DMS 273 treated with DMSO at 0.1 percent for 48 hours (cell line): Measurements from ENCODE around the gene PLXND1.

ENCODE experiments used
- DNase-seq: peaks from one replicate; lab custom pipeline; 2025; lab: John Stamatoyannopoulos, UW

PLXND1 gene

DNA sequence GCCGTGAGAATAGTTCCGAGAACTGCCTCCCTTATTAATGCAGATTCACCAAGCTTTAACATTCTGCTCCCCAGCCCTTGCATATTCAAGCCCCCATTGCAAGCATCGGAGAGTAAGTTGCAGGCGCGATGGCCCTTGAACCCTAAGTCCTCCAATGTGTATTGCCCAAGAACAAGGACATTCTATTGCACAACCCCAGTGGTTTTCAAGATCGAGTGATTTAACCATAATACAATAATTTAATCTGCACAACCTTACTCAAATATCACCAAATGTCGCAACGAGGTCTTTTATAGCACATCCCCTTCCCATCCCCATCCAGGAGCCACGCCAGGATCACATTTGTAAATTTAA lies 21.7 kb upstream of the PLXND1 start:
- DNase-seq = no peak

DNA sequence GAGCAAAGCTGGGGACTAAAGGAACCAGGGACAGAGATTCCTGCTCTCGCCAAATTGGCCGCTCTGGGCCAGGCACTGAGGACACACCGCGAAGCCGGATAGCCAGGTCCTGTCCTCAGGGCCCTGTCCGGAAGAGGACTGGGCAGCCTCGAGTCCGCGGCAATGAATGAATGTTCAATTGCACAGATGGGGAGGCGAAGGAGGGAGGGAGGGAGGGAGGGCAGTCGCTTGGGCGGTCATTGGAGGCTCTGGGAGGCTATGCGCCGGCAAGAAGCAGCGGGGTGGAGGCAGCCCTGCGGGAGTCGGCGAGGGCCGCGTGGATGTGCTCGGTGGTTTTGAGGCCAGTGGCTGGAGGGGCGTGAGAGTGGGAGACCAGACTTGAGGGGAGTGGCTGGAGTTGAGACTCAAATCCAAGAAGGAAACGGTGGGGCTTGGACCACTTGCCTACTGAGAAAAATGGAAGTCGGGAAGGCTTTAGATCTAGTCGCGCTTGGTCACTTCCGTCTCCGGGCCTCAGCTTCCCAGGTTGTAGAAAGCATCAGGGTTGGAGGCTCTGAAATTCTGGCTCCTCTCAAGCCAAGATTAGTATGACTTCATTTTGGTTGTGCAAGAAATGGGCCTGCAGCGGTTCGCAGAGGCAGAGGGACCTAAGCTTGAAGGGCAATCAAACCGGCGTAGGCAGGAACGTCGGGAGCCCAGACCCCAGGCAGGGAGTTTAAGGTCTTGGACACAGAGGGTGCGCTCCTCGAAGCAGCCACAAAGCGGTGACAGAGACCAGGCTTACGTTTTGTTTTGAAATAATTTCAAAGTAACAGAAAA lies 21.1 kb upstream of the PLXND1 start:
- DNase-seq = peak; percentile 24

DNA sequence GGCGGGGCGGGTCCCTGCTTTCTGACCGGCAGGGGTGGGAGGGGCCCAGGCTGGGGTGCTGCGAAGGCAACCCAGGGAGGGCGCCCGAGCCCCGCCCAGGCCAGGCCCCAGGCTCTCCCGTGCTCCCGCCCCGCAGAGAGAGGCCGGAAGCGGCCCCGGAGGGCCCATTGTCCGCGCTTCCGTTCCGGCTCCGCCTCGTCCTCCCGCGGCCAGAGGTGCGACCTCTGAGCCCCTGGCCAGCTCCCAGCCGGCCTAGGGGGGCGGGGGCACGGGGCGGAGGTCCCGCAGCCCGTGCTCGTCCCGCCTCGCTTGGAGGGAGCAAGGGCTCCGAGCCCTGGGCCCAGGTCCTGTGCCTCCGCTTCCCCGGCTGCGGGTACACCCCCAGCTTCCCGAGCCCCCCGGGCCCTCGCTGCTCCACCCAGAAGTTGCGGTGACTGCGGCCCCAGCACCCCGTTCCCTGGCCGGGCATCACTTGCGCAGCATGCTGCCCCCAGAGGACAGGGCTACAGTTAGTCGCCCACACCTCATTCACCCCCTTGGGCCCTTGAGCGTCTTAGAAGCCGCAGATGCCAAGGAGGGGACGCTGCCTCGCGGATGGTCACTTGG lies 20.4 kb upstream of the PLXND1 start:
- peak; percentile 89 for DNase-seq

DNA sequence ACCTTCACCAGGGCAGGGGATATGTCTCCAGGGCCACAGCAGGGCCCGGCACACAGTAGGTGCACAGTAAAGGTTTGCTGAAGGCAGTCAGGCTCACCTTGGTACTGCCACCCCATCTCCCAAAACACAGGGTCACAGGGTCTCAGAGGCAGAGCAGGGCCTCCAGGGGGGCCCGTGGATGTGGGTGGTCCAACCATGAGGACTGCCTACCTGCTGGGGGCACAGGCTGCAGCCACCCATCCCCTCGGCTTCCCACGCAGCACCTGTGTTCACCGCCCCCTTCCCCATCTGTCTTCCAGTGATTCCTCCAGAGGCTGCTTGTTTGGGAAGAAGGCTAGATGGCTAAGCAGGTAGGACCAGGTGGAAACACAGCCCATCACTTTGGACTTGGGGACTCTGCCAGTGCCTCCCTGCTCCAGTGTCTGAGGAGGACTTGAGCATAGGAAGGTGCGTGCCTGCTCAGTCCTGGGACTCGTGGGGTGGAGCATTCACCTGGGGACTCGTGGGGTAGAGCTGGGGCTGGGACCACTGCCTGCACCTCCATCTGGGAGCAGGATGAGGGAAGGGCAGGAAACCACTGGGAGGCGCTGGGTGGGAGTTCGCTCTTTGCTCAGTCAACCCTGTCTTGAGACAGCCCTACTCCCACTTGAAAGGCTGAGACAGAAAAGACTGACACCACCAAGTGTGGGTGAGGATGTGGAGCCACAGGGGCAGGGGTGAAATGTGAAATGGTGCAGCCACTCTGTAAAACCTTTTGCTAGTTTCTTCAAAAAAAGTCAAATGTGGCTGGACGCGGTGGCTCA lies 18.8 kb upstream of the PLXND1 start:
- DNase-seq = no peak

DNA sequence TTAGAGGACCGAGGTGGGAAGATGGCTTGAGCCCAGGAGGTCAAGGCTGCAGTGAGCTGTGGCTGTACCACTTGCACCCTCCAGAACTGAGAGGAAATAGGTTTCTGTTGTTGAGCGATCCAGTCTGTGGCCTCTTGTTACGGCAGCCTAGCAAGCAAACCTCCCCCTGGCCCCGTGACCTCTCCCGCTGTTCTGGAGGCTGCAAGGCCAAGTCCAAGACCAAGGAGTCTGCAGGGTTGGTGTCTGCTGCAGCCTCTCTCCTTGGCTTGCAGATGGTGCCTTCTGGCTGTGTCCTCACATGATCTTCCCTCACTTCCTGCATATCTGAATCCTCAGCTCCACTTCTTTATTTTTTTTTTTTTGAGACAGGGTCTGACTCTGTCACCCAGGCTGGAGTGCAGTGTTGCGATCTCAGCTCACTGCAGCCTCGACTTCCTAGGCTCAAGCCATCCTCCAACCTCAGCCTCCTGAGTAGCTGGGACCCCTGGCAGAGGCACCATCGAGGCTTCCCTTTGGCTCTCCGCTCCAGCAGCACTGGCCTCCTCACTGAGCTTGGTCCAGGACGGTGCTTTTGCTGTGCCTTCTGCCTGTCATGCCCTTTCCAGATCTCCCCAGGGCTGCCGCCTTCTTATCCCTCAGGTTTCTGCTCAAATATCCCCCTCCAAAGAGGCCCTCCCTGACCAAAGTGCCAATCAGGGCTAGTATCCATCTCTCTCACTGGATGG lies 18.0 kb upstream of the PLXND1 start:
- no peak for DNase-seq

DNA sequence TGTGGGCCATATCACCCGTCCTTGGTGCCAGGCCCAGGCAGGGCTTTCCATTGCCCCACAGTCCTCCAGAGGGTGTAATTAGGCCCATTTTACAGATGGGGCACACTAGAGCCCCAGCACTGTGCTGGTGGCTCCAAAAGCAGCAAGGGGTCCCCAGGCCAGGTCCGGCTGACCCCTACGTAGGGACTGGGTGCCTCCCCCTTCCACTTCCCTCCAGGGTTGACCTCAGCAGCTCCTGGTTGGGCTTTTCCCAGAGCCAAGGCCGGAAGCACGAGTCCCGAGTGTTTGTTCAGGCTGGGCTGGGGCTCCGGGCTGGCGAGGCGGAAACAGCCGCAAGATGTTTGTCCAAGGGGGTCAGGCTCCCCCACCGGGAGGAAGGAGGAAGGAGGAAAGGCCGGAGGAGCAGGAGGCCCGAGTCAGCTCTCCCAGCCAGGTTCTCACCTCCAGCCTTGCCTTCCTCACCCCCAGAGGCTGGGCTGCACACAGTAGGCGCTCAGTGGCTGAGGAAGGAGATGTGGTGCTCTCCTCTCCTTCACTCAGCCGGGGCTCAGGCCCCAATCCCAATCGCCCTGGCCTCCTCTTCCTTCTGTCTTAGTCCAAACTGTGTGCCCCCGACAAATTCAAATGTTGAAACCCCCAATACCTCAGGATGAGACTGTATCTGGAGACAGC lies 17.1 kb upstream of the PLXND1 start:
- no peak for DNase-seq

DNA sequence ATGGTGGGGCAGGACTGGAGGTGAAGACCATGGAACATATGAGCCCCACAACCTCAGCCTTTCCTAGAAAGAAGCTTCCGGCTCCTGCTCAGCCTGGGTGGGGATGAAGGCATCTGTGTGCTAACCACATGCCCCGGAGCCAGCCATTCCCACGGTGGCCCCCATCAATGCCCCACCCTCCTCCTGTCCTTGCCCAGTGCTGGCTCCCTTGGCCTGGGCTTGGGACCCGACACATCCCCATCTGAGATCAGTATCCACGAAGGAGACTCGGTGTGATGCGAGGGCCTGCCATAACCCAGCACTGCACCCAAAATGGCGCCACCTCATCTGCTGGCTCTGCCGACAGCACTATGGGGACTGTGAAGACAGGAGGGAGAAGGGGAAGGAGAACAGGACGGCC lies 16.5 kb upstream of the PLXND1 start:
- DNase-seq = no peak

DNA sequence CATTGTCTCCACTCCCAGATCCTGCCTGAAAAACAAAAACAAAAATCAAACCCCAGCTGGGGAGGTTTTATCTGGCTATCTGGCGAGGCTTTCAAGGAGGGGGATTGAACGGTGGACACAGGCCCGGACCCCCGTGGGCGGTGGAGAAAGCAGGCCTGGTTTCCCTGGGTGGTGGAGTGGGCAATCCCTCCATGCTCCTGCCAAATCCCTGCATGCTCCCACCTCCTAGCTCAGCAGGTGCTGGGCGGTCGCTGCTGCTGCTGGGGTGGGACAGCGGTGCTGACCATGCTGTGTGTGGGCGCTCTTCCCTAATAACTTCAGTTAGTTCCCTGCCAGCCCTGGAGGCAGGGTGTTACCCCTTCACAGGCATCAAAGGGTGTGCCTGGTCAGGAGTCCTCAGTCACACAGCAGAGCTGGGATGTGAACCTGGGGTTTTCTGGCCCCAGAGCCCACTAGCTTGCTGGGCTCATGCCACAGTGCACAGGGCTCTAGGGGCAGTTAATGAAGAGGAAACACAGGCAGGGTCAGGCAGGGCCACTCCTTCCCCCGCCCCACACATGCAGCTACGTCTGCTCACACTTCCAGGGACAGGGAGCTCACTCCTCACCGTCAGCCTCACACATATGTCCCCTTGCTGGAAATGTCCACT lies 15.9 kb upstream of the PLXND1 start:
- no peak for DNase-seq

DNA sequence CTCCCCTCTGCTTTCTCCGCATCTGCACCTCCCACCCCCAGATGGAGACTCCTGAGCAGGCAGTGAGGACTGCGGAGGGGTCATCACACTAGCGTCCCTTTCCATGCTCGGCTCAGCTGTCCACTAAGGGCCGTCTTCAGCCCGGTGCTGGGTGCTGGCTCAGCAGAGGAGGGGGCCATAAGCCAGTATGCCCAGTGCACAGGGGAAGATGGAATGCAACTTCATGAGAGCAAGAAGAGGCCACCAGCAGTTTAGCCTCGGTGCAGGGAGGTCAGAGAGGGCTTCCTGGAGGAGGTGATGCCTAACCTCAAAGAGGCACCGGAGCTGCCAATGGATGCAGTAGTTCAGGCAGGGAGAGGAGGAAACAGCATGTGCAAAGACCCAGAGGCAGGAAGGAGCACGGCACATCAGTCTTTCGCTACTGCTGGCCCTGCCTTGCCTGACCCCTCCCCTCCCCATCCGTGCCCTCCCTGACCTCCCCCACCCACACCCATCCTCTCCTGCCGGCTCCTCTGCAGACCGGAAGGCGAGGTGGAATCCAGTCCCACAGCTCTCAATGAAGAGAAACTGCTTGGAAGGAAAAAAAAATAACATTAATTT lies 15.2 kb upstream of the PLXND1 start:
- DNase-seq = no peak

DNA sequence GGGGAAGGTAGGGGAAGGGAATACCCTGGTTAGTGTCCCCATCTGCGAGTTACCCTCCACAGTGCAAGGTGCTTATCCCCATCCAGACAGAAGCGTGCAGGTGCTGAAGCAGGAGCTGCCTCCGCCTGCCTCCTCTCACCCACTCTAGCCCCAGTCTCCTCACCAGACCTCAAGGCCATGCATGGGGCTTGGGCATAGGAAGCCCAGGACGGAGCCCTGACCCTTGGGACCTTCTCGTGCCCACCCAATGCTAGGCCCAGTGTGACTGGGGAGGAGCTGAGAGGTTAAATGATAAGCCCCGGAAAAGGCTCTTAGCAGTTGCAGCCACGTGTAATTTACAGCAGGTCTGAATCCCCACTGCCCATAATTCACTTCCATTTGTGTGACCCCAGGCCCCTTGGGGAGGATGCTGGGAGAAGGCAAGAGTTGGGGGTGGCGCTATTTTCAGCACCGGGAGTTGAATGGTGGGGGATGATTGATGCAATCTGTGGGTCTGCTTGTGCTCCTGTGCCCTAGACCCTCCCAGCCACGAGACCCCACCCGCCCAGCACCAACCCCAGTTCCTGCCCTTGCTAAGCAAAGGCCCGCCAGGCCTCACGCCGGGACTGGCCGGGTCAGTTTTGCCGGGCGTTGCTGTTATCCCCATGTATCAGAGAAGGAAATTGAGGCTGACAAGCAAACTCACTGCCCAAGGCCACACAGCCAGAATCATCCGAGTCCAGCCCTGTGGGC lies 14.5 kb upstream of the PLXND1 start:
- DNase-seq = no peak

DNA sequence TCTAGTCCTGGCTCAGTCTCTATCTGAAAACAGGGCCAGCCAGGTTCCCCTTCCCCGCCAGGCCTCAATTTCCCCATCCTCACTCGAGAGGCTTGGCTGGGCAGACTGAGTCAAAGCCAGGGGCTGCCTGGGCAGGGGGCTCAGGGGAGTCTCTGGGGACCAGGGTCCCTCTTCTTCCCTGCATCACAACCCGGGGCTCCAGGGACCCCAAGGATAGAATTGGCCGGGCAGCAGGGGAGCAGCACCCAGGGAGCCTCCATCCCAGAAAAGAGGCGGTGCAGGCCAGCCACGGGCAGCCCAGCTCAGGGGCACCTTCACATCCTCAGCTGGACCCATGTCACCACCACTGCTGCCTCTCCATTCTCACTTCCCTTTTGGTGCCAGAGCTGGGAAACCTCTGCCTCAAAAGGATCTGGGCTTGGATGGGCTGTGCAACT lies 13.3 kb upstream of the PLXND1 start:
- DNase-seq = no peak

DNA sequence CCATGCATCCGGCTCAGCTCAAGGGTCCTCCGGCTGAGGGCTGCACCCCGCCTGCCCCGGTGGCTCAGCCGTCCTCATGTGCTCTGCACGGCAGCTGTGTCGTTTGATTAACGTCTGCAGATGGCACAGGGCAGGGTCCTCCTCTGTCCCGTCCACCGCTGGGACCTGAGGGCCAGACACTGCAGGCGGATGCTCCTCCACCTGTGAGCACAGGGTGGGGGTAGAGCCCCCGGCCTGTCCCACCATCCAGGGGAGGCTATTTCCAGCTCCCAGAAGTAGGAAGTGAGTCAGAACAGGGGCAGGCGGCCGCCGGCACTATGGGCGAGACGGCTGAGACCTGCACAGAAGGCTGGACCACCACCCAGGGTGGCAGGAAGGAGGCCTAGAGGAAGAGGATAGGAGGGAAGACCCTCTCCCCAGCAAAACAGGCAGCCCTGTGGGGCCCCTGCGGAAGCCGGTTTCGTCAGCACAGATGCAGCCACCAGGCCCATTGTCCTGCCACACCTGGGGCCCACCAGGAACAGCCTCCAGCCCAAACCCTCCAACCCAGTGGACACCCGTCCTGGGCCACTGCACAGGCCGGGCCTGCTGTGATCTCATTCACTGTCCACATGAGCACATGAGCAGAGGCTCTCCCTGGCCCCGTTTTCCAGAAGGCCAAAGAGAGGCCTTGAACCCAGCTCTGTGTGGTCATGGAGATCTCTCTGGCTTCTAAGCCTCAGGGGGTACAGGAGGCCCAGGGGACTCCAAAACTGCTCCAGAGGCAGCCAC lies 12.6 kb upstream of the PLXND1 start:
- no peak for DNase-seq

DNA sequence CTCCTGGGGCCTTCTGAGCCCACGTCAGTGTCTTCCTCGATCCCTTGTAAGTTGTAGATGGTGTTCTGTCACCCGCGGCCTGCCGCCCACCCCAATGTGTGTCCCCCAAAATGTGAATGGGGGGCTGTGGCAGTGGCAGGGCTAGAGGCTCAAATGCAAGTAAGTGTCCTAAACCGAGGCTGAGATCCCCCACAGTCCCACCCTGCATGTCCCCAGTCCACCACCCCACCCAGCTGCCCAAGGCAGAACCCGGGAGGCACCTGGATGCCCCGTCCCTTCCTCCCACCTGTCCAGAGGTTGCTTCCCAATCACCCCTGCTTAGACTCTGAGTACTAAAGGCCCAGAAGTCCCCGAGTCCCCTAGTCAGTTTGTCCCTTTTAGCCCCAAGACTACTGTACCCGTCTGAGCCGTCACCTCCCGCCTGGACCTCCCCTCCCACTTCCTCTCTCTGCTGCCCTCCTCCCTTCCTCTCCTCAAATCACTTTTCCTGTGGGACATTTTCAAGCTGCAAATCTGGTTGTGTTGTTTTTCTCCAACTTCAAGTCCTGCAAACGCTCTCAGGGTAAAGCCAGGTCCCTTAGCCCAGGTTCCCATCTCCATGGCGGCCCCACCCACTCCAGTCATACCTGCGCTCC lies 11.8 kb upstream of the PLXND1 start:
- DNase-seq = no peak

DNA sequence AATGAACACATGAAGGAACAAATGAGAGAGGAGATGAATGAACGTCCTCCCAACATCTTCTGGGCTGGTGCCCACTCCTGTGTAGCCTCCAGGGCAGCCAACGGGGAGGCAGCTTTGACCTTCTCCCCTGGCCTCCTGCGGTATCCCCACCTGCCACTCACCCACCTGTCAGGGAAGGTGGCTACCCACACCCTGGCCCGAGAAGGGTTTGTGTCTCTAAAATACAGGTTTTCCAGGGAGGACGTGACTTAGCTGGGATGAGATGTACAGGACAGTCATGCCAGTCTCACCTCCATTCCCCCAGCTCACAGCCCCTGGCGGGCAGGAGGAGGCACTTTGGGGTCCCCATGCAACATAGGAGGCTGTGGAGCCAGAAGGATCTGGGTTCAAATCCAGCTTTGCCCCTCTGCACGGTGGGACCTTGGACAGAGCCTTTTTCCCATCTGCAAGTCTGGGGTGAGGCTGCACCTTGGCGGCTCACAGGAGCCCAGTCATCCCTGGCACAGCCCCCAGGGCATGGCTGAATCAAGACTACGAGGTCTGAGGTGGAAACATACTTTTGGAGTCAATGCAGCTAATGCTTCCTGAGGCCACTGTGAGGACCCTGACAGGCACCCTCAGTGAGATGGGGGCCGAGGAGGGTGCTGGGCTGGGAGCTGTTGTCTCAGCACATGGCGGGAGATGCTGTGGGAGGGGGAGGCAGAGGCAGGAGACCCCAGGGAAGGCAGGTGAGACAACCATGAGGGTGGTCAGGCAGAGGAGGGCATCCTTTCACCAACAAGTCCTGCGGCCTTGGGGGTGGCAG lies 11.1 kb upstream of the PLXND1 start:
- DNase-seq = no peak

DNA sequence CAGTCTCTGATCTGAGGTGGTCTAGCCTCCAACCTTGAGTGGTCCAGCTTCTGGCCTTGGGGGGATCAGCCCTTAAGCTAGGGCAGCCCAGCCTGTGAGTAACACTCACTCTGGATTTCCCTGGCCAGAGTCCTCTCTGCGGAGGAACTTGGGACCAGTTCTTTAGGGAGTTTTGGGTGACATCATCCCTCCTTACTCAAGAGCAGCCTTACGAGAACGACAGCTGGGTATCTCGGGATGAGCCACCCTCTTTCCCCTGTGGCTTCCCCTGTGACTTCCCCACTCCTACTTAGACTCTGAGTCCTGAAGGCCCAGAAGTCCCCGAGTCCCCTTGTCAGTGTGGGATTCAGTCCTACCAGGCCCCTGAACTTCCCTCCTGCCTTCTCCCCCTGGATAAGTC lies 10.2 kb upstream of the PLXND1 start:
- DNase-seq = no peak

DNA sequence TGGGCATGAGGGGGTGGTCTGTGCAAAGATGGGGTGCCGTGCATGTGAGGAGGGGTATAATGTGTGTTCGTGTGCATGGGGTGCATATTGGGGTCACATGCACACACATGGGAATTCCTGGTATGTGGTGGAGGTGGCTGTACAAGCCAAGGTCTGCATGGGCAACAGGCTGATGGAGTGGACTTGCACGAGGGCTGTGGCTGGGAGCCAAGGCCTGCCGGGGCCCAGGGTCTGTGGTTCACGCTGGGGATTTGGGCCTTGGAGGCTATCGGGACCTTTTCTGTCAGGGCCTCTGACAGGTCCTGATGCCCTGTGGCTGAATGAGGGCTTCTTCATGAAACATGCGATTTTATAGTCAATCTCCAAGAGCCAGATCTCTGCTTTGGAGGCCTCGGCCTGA lies 9.8 kb upstream of the PLXND1 start:
- no peak for DNase-seq

DNA sequence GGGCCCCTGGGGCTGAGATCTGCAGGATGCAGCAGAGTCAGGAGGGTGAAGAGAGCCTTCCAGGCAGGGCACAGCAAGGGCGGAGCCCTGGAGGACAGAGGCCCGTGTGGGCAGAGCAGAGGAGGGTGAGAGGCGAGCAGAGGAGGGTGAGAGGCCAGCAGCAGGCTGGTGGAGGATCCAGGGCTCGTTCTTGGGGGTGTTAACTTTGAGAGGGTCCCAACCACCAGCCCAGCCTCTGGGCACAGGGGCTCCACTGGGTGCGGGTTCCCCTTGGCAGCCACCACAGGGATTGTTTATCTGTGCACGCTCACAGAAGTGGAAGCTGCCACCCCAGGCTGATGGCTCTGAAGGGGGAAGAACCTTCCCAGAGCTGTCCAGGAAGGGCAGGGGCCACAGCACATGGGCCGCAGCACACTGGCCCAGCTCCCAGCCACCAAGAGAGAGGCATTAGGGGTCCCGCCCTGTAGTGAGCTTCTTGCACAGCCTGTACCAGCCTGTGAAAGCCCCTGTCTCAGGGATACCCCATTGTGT lies 9.3 kb upstream of the PLXND1 start:
- DNase-seq = no peak

DNA sequence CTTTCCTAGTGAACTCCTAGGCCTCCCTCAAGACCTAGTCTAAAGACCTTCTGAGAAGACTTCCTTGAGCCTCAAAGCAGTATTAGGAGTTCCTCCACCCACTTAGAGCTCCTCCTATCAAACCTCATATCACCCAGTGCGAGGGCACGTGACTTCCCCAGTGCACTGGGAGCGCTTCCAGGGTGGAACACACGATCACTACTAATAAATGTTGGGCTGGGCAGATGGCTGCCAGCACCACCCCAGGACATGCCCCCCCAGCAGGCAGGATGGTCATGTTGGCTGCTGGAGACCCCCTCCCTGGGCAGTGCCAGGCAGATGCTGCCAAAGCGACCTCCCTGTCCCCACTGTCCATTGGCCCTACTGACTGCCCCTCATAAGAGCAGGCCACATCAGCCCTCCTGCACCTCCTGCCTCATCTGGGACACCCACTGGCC lies 8.5 kb upstream of the PLXND1 start:
- no peak for DNase-seq
